GM10266 (cell line): ENCODE results near the gene SPTBN1.

Source experiments
- DNase-seq: peaks from one replicate; pipeline ENCODE4 v3.0.0; 2012; ENCODE audit errors: extremely low spot score
- TF ChIP-seq, protein P1 (sequence below): IDR thresholded peaks from 2 replicates; pipeline ENCODE4 v1.5.1; 2012; ENCODE audit warnings: mild to moderate bottlenecking, low read depth; ENCODE audit not compliant: control insufficient read depth, insufficient read depth; ENCODE audit errors: missing control alignments

SPTBN1 gene

DNA sequence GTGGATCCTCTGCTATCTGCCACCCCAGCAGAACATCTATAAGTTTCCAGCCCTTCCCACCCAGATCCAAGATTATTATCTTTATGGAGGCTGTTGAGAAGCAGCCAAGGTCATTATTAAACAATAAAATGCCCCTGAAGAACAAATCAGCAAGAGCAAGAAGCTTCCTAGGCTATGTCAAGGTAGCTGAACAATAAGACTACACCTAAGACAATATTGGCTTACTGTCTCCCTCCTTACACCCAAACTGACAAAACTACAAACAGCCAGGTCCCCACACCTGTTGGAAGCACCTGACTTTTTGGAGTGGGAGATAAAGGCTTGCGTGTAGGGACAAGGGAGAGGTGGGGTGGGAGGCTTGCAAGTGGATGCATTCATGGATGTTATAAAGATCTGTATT is 128.5 kb downstream of the SPTBN1 start:
- TF ChIP-seq, protein P1, sequence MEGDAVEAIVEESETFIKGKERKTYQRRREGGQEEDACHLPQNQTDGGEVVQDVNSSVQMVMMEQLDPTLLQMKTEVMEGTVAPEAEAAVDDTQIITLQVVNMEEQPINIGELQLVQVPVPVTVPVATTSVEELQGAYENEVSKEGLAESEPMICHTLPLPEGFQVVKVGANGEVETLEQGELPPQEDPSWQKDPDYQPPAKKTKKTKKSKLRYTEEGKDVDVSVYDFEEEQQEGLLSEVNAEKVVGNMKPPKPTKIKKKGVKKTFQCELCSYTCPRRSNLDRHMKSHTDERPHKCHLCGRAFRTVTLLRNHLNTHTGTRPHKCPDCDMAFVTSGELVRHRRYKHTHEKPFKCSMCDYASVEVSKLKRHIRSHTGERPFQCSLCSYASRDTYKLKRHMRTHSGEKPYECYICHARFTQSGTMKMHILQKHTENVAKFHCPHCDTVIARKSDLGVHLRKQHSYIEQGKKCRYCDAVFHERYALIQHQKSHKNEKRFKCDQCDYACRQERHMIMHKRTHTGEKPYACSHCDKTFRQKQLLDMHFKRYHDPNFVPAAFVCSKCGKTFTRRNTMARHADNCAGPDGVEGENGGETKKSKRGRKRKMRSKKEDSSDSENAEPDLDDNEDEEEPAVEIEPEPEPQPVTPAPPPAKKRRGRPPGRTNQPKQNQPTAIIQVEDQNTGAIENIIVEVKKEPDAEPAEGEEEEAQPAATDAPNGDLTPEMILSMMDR, result no peak

DNA sequence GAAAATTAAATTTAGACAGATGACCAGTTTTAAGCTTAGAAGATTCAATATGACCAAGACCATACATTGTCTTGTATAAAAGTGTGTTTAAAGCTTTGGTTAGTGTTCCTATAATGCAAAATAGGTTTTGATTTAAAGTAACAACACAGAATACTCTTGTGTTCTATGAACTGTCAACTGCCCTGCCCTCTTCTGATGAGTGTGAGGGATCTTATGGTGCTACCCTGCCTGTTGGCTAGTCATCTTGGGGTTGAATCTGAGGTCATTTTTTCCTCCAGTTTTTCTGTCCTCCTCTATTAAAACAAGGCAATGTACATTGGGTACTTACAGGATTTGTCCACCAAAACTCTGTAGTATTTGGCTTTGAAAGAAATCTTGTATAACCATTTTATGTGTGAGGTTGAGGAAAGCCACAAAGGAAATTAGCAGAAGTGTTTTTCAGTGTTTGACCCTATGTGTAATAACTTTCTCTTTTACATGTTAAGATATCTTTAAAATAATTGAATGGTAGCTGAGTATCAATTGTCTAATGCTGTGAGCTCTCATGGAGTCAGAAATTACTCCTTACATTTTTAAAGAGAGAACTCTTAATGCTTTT is 129.1 kb downstream of the SPTBN1 start:
- DNase-seq, result no peak
- TF ChIP-seq, protein P1, result no peak

More for the DNA sequence above, 128.5 kb downstream of the SPTBN1 start:
- DNase-seq, result no peak

DNA sequence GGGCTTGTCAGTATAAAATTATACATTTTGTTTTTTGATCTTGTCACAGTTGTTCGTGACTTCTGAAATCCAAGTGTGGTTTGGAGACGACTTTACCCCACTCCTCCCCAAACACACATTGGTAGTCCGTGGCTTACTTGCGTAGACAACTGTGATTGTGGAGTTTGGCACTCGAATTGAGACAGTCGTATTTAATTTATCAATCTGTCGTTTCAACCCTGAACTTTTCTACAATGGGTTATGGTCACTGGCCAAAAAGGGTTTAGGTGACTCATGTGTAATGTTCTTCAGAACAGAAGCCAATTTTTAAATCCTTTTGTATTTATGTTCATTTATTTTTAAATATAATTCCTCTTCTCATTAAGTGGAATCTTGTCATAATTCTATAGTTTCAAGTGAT is 129.9 kb downstream of the SPTBN1 start:
- no peak for DNase-seq
- TF ChIP-seq, protein P1, result no peak

DNA sequence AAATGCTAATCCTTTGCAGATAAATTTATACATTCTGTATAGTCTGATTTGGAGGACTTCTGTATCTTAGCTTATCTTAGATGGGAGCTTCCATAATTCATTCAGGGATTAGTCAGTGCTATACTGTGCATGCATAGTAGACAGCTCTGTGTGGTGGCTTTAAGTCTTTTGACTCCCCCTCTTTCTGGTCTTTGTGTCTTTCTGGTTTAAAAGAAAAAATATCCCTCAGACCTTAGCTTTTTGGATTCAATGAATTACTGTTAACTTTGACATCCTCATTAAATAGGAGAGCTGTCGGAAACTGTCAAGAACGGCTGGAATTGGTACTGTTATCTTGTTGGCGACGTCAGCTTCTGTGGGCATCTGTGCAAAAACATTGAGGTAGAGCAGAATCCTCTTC is 130.4 kb downstream of the SPTBN1 start:
- TF ChIP-seq, protein P1, result no peak
- no peak for DNase-seq

DNA sequence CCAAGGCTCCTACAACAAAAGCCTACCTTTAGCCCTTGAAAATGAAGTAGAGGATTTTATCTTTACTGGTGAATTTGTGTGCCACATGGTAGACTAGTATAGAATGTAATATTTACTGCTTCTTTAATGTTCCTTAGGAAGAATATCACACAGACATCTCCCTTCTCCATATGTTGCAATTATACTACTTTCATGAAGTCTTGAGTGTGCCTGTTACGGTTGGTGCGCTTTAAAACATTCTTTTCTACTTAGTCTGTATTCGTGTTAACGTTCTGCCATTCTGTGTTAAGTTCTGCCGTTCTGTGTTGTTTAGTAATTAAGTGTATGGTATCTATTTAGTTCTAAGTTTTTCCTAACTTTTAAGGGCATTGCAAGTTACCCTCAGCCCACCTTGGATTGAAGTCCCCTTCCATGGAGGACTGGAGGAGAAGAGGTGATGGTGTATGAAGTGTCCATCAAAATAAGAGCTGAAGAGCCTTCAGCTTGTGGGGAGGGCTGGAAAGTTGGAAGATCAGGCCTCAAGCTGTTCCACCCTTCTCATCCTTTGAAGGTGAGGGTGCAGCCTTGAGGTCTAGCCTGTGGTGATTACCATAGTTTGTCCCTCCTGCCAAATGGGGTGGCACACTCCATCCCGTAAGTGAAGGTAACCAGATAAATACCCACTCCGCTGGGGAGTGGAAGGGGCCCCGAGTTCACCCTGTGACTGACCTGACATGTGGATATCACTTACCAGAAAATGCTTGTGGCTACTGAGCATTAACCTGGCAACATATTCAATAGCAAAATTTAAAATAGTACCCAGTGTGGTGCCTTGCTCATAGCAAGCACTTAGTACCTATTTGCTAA is 131.3 kb downstream of the SPTBN1 start:
- DNase-seq, result no peak
- TF ChIP-seq, protein P1, result no peak

DNA sequence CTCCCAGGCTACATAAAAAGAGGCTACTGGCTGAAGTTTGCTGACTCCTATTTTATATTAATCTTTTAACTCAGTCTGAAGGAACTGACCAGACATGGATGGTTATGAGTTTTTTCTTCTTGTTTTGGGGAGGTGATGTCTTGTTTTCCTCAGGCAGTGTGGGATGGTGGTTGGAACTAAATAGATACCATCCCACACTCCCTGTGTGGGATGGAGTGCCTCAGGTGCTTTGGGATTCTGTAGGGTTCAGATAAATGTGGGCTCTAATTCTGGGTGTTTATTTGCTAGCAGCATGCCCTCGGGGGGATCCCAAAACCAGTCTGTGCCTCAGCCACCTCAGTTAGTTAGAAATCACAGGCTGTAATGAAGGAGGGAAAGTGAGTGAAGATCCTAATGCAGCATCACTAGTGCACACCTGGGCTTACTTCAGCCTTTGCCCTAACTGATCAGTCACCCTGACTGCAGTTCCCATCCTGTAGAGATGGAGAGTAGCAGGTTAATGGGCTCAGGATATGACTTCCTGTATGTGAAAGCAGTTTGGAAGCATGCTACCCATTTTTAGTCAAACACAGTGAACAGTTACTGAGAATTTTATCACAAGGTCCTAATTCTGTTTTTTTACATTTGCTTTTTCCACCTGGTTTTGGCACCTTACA is 132.2 kb downstream of the SPTBN1 start:
- TF ChIP-seq, protein P1, result no peak
- no peak for DNase-seq

DNA sequence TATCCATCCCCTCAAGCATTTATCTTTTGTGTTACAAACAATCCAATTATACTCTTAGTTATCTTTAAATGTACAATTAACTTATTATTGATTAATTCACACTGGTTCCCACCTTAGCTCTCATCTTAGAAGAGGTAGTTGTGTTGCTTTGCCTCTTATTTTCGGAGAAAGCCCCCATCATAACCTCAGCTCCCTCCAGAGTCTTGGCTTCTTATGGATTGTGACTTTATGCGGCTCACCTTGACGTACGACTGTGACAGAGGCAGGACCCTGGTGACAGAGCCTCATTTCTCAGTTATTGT is 132.9 kb downstream of the SPTBN1 start:
- TF ChIP-seq, protein P1, result no peak
- DNase-seq, result no peak
